ENCODE data around the gene JUND.

DNA sequence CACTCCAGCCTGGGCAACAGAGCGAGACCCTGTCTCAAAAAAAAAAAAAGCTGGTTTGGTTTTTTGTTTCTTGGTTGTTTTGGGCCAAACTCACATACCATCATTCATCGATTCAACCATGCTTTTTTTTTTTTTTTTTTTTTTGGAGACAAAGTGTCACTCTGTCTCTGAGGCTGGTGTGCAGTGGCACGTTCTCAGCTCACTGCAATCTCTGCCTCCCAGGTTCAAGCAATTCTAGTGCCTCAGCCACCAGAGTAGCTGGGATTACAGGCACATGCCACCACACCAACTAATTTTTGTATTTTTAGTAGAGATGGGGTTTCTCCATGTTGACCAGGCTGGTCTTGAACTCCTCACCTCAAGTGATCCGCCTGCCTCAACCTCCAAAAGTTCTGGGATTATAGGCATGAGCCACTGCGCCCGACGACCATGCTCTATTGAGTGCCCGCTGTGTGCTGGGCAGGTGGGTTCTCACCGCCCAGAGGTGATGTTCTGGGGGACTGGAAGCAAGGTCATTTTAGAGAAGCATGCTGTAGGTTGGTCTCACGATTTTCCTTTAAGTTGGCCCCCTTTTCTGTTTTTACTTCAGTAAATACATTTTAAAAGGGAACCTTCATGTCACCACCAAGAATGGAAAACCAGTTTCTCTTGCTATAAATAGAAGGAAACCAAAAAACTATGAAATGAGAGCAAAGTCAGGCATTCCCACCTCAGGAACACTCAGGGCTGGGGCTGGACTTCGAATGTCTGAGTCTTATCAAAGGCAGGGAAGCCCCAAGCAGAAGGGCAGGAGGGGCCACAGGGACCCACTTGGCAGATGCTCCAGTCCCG is 8.3 kb upstream of the JUND start:
- TF ChIP-seq EZH2 (IDR thresholded peaks at IDR 0.05; ENCODE audit: low read depth, unreplicated experiment), result no peak
- no peak for TF ChIP-seq EZH2phosphoT487 (IDR thresholded peaks at IDR 0.05; ENCODE audit: unreplicated experiment)
